Fibroblast of lung (primary cell): Measurements from ENCODE around the gene IL12B. TPM values are rescaled to one million over a fixed set of nuclear protein-coding genes. Genes with fewer than 3 reads are reported as not detected.

ENCODE experiments used
- DNase-seq, 2 donors: peaks; one replicate each; pipeline versions ENCODE4 v3.0.0 to v3.0.0-alpha.2; 2010; ENCODE audit warnings: low read depth in 2 of 2
- H2AFZ ChIP-seq: 2 replicates; pipeline ENCODE4 v1.5.1; 2012; ENCODE audit warnings: low read length, control low read depth, inconsistent platforms
- H3K27ac ChIP-seq: 2 replicates; pipeline ENCODE4 v1.5.1; 2011; ENCODE audit warnings: low read length, control low read depth; ENCODE audit not compliant: insufficient read depth
- H3K27me3 ChIP-seq: 2 replicates; pipeline ENCODE4 v1.5.1; 2011; ENCODE audit warnings: mild to moderate bottlenecking, low read length; ENCODE audit not compliant: control insufficient read depth, insufficient read depth
- H3K36me3 ChIP-seq: 2 replicates; pipeline ENCODE4 v1.5.1; 2011; ENCODE audit warnings: low read length; ENCODE audit not compliant: control insufficient read depth, insufficient read depth
- H3K4me1 ChIP-seq: 2 replicates; pipeline ENCODE4 v1.5.1; 2011; ENCODE audit warnings: low read length; ENCODE audit not compliant: control insufficient read depth, insufficient read depth; ENCODE audit errors: extremely low read depth
- H3K4me2 ChIP-seq: 2 replicates; pipeline ENCODE4 v1.5.1; 2011; ENCODE audit warnings: low read length, control low read depth; ENCODE audit not compliant: insufficient read depth; ENCODE audit errors: extremely low read depth
- H3K4me3 ChIP-seq, 4 experiments: fragments of 200-600 bp in 1 of 4; sonication (generic) in 1 of 4; replicated peaks in 1 of 4; 2 replicates each; pipeline ENCODE4 v1.5.1; 2011 to 2016; ENCODE audit warnings: low read length in 4 of 4, low read depth in 3 of 4, mild to moderate bottlenecking in 3 of 4, control low read depth in 2 of 4, inconsistent platforms in 1 of 4, mixed read lengths in 1 of 4; ENCODE audit not compliant: insufficient read depth in 1 of 4; ENCODE audit errors: control extremely low read depth in 1 of 4
- H3K79me2 ChIP-seq: 2 replicates; pipeline ENCODE4 v1.5.1; 2012; ENCODE audit warnings: mild to moderate bottlenecking, low read length, inconsistent platforms; ENCODE audit not compliant: control insufficient read depth, insufficient read depth
- H3K9ac ChIP-seq: 2 replicates; pipeline ENCODE4 v1.5.1; 2011; ENCODE audit warnings: mild to moderate bottlenecking, low read length, control low read depth; ENCODE audit not compliant: insufficient read depth
- H3K9me3 ChIP-seq: 2 replicates; pipeline ENCODE4 v1.5.1; 2012; ENCODE audit warnings: low read depth, low read length; ENCODE audit not compliant: control insufficient read depth, insufficient read depth
- H4K20me1 ChIP-seq: 2 replicates; pipeline ENCODE4 v1.5.1; 2011; ENCODE audit warnings: low read length; ENCODE audit not compliant: control insufficient read depth, insufficient read depth; ENCODE audit errors: extremely low read depth
- CTCF ChIP-seq, 2 donors: IDR thresholded peaks in 1 of 2; conservative IDR thresholded peaks in 1 of 2; 1 replicate in 1 of 2; 2 replicates in 1 of 2; pipeline ENCODE4 v1.5.1; 2011 to 2012; ENCODE audit warnings: low read length in 2 of 2, control low read depth in 1 of 2, inconsistent platforms in 1 of 2, low read depth in 1 of 2, mild to moderate bottlenecking in 1 of 2
- EZH2 ChIP-seq: IDR thresholded peaks from 2 replicates; pipeline ENCODE4 v1.5.1; 2012; ENCODE audit warnings: low read length, control low read depth, mild to moderate bottlenecking; ENCODE audit errors: missing control alignments
- polyA plus RNA-seq, 2 donors: library from polyadenylated mRNA; depleted of rRNA in 1 of 2; stranded (reverse) in 1 of 2; unstranded in 1 of 2; fragments of >200 nt; gene quantifications; 2 replicates each; pipeline ENCODE4 v1.2.1, GENCODE V29; 2011 to 2012; ENCODE audit warnings: missing spikeins in 1 of 2
- total RNA-seq: library from RNA; depleted of rRNA; stranded (reverse); fragments of >200 nt; gene quantifications from 2 replicates; pipeline ENCODE4 v1.2.1, GENCODE V29; 2014

IL12B gene
- total and polyA plus RNA-seq, 2 donors (not counting 1 experiment from before 2014, with no cell fraction given) = not detected

- no peaks in the 10 kb centered on the region for H3K79me2 ChIP-seq
- H3K4me3 ChIP-seq = no peak overlapping the region
- no peak for DNase-seq
- H3K36me3 ChIP-seq = no peaks in the 10 kb centered on the region
- H3K9ac ChIP-seq = no peak overlapping the region
- TF ChIP-seq CTCF (conservative IDR thresholded peaks at IDR 0.05 in 1 of 2, IDR thresholded peaks at IDR 0.05 in 1 of 2; ENCODE audit: low read depth in 1 of 2, low read length in 2 of 2) (no peak), EZH2 (no peak)
- H3K4me2 ChIP-seq = no peak overlapping the region
- H3K27me3 ChIP-seq = no peaks in the 10 kb centered on the region
- no peak overlapping the region for H3K27ac ChIP-seq
- H4K20me1 ChIP-seq = no peaks in the 10 kb centered on the region
- no peak overlapping the region for H2AFZ ChIP-seq
- peaks cover 5% of the 10 kb centered on the region for H3K4me1 ChIP-seq
- H3K9me3 ChIP-seq = no peaks in the 10 kb centered on the region
Measured at GRCh38 chr5:159322180-159322579, 8.1 kb downstream of the IL12B start.

- Histone ChIP-seq H3K9me3 (no peaks in the 10 kb centered on the region), H3K4me3 (no peak overlapping the region), H3K27me3 (no peaks in the 10 kb centered on the region), H3K4me2 (no peak overlapping the region), H3K27ac (no peak overlapping the region), H4K20me1 (no peaks in the 10 kb centered on the region), H3K9ac (no peak overlapping the region), H3K4me1 (peaks cover 4% of the 10 kb centered on the region), H3K79me2 (no peaks in the 10 kb centered on the region), H2AFZ (no peak overlapping the region), H3K36me3 (no peaks in the 10 kb centered on the region)
- no peak for DNase-seq
- TF ChIP-seq EZH2 (no peak), CTCF (conservative IDR thresholded peaks at IDR 0.05 in 1 of 2, IDR thresholded peaks at IDR 0.05 in 1 of 2; ENCODE audit: low read depth in 1 of 2, low read length in 2 of 2) (no peak)
Measured at GRCh38 chr5:159319832-159320231, 10.5 kb downstream of the IL12B start.

GRCh38 chr5:159319363-159319762, 10.9 kb downstream of the IL12B start:
- H4K20me1 ChIP-seq = no peaks in the 10 kb centered on the region
- no peak overlapping the region for H2AFZ ChIP-seq
- TF ChIP-seq CTCF (conservative IDR thresholded peaks at IDR 0.05 in 1 of 2, IDR thresholded peaks at IDR 0.05 in 1 of 2; ENCODE audit: low read depth in 1 of 2, low read length in 2 of 2) (no peak), EZH2 (no peak)
- no peaks in the 10 kb centered on the region for H3K79me2 ChIP-seq
- DNase-seq = no peak
- H3K36me3 ChIP-seq = no peaks in the 10 kb centered on the region
- H3K4me3 ChIP-seq = no peak overlapping the region
- H3K4me1 ChIP-seq = no peaks in the 10 kb centered on the region
- no peak overlapping the region for H3K9ac ChIP-seq
- no peak overlapping the region for H3K27ac ChIP-seq
- no peak overlapping the region for H3K4me2 ChIP-seq
- H3K9me3 ChIP-seq = no peaks in the 10 kb centered on the region
- no peaks in the 10 kb centered on the region for H3K27me3 ChIP-seq
